Mucosa of stomach (tissue), 1 donor: Measurements from ENCODE around the gene CENPVL3.
"Not testable (repeated sequence)": the region's sequence is repeated elsewhere in the genome, so short reads cannot be mapped to it uniquely, and the experiment has no call there.

Experiments used
- H3K27me3 ChIP-seq: one replicate; pipeline ENCODE4 v1.7.0; 2013; ENCODE audit warnings: mild to moderate bottlenecking, low read length; ENCODE audit not compliant: control insufficient read depth, insufficient read depth
- H3K36me3 ChIP-seq: one replicate; pipeline ENCODE4 v1.7.0; 2013; ENCODE audit warnings: low read length; ENCODE audit not compliant: control insufficient read depth, insufficient read depth
- H3K4me1 ChIP-seq: one replicate; pipeline ENCODE4 v1.7.0; 2013; ENCODE audit warnings: mild to moderate bottlenecking, low read length; ENCODE audit not compliant: control insufficient read depth, insufficient read depth
- H3K4me3 ChIP-seq: one replicate; pipeline ENCODE4 v1.7.0; 2013; ENCODE audit warnings: low read length
- H3K9ac ChIP-seq: one replicate; pipeline ENCODE4 v1.7.0; 2013; ENCODE audit warnings: mild to moderate bottlenecking, low read length, moderate library complexity
- H3K9me3 ChIP-seq: one replicate; pipeline ENCODE4 v1.7.0; 2013; ENCODE audit warnings: mild to moderate bottlenecking, low read length, moderate library complexity; ENCODE audit not compliant: control insufficient read depth
- donor health status: Pancreatic carcinoma.

The CENPVL3 gene

DNA sequence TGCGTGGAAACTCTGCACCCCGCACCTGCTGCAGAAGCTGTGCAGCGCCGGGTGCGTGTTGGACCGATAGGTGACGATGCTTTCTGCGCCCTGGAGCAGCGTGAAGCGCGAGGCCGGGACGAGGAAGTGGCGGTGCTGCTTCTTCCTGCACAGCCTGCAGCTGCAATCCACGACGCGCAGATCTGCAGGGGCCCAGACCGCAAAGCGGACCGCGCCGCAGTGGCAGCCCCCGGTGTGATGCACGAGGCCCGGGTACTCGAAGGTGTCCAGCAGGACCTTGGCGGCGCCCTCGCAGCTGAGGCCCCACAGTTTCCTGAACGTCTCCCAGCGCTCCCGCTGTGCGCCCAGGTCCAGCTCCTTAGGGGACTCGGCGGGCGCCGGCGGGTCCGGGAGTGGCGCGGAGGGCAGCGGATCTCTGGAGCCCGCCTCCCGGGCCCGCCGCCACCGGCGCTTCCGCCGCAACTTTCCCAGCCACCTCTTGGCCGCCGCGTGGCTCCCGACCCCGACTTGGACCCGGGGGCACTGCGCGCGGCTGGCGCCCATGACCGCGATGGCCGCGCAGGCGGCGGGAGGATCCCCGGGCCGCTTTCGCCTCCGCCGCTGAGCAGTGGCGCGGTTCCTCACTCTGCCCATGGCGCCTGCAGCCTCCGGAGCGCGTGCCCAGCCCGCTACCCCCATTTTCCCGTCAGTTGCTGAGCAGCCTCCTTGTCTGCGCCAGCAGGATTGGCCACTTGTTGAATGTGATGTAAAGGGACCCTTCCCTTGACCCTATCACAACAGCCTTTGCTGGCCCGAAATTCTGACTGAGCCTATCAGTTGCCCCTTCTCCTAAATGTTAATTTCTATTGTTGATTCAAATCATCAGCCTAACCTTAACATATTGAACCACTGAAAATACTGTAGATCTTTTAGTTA lies at the start of gene CENPVL3:
CENPVL3 (minus strand) TSS at position 672 of the 915 bp plus-strand sequence; CDS start at position 633, 39 bp downstream.
- not testable (repeated sequence) for H3K9me3 ChIP-seq, H3K27me3 ChIP-seq, H3K9ac ChIP-seq, H3K4me3 ChIP-seq, H3K4me1 ChIP-seq, H3K36me3 ChIP-seq

DNA sequence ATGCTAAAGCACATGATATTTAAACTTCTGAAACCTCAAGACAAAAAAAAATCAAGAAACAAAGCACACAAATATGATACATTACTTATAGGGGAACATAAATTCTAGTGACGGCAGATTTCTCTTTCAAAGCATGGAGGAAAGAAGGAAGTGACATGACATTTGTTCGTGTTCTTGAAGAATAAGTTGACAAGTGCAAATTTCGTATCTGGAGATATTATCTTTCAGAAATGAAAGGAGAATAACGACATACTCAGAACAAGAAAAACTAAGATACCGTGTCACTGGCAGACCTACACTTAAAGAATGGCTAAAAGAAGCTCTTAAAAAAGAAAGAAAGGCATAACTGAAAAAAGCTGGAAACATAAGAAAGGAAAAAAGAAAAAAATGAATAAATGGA lies 47.3 kb upstream of the CENPVL3 start:
- no peaks in the 10 kb centered on the region for H3K4me1 ChIP-seq
- no peak overlapping the region for H3K4me3 ChIP-seq
- H3K9ac ChIP-seq: no peak overlapping the region
- no peaks in the 10 kb centered on the region for H3K9me3 ChIP-seq
- no peaks in the 10 kb centered on the region for H3K27me3 ChIP-seq
- H3K36me3 ChIP-seq: no peaks in the 10 kb centered on the region

DNA sequence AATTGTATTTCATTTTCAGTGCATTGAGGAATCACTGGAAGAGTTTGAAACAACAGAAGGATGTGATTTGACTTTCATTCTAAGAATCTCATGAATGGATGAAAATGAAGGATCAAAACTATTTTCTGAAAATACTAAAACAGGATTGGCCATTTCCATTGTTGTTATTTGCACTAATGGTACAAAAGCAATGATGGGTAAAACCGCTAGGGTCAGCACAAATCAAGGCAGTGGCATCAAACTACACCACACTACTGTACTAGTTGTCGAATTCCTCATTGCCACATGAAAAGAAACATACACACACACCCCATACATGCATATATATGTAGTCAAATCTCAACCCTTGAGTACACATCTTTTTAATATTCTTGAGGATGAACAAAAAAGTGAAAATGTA lies 24.7 kb upstream of the CENPVL3 start:
- Histone ChIP-seq H3K4me1 (no peaks in the 10 kb centered on the region), H3K9ac (no peak overlapping the region), H3K9me3 (no peaks in the 10 kb centered on the region), H3K36me3 (no peaks in the 10 kb centered on the region), H3K27me3 (no peaks in the 10 kb centered on the region), H3K4me3 (no peak overlapping the region)

DNA sequence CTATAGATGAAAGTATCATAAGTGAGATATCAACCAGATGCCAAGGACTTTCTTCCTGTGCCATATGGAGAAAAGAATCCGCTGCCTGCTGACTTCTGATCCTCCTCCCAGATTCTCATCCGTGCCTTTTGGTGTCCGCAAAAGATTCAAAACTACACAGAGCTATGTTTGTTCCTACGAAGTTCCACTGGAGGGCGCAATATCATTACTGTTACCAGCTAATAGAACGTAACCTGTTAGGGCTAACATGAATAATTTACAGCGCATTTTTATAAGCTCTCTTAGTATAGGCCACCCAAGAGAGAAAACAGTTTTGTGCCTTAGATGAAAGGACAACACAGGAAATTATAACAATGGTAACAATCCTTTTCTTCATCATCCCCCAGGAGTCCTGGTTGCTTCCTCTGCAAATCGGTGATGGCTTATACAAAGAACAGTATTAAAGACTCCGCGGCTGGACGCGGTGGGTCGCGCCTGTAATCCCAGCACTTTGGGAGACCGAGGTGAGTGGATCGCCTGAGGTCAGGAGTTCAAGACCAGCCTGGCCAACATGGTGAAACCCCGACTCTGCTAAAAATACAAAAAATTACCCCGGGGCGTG lies 22.8 kb upstream of the CENPVL3 start:
- Histone ChIP-seq H3K36me3 (no peaks in the 10 kb centered on the region), H3K4me3 (no peak overlapping the region), H3K27me3 (no peaks in the 10 kb centered on the region), H3K9me3 (no peaks in the 10 kb centered on the region), H3K9ac (no peak overlapping the region), H3K4me1 (no peaks in the 10 kb centered on the region)

DNA sequence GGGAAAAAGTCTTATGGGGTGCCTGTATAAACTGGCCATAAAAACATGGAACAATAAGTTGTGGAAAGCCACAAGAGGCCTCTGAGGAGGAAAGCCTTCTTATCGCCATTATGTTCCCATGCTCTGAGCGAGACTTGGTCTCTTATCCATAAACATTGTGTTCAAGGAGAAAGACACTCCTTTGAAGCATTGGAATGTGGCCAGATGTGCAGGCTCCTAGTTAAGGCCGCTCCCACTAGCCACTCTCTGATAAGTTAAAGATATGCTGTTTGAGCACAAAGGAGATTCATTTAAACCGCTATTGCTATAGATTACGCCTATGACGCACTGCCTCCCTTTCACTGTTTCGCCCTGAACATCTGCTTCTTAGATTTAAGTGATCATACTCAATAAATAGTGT lies 17.8 kb upstream of the CENPVL3 start:
- H3K27me3 ChIP-seq, H3K9me3 ChIP-seq, H3K36me3 ChIP-seq, H3K4me3 ChIP-seq, H3K4me1 ChIP-seq, H3K9ac ChIP-seq: not testable (repeated sequence)

DNA sequence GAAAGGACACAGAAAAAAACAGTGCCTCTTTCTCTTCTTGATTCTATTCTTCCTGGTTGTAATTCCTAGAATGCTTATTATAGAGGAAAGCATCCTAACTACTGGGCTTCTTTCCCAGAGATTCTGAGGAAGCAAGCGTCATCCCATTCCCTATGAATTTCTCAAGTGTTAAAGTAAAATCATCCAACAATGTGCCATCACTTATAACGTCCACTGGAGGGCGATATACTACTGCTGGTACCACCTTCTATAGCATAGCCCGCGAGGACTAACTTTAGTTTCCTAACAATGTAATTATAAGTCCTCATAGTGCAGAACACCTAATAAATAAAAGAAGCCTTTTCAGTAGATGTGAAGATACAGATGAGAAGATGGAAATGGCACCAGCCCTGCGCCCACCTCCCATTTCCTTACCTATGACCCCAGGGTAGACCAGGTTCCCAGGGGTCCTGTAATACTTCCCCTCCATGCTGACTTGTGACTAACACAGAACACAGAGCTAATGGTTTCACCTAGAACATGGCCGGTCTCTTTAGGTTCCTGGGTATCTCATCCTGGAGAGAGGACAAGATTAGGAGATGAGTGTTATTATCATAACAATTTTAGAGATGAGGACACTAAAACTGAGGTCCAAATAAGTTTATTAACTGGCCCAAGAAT lies 4.2 kb downstream of the CENPVL3 start:
- Histone ChIP-seq H3K4me3 (no peak overlapping the region), H3K9me3 (no peaks in the 10 kb centered on the region), H3K4me1 (peaks cover 4% of the 10 kb centered on the region), H3K27me3 (peaks cover 5% of the 10 kb centered on the region), H3K36me3 (no peaks in the 10 kb centered on the region), H3K9ac (no peak overlapping the region)

DNA sequence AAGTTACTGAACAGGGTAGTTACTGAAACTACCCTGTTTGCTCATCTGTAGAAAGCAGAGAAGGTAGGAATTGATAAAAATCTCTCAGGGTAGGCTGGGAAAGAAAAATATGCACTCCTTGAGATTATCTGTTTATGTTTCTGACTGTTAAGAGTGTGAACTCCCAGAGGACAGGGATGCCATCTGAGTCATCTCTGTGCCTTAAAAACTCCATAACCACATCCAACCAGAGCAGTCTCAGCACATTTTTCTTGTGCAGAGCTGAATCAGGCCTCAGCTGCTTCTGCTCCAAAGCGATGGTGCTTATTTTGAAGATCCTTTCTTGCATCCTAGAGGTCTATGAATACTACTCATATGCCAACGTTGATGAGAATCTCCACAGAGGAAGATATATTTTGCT lies 9.9 kb downstream of the CENPVL3 start:
- peaks cover 4% of the 10 kb centered on the region for H3K4me1 ChIP-seq
- no peaks in the 10 kb centered on the region for H3K9me3 ChIP-seq
- H3K9ac ChIP-seq: no peak overlapping the region
- no peak overlapping the region for H3K4me3 ChIP-seq
- H3K27me3 ChIP-seq: no peaks in the 10 kb centered on the region
- no peaks in the 10 kb centered on the region for H3K36me3 ChIP-seq

DNA sequence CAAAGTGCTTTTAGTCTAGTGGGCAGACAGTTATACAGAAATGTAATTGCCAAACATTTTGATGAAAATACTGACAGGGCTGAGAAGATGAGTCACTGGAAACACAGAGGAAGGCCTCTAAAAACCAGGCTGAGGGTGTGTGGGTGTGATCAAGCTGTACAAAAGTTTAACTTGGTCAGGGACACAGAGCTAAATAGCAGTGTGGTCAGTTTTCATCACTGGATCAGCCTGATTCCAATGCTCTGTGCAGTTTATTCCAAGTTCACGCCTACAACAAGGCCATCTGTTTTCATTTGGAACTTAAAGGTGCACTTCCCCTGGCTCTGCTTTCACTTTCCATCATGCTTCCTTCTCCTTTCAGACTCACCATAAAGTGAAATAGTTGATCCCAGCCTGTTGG lies 10.6 kb downstream of the CENPVL3 start:
- H3K9ac ChIP-seq: no peak overlapping the region
- H3K36me3 ChIP-seq: no peaks in the 10 kb centered on the region
- H3K27me3 ChIP-seq: no peaks in the 10 kb centered on the region
- H3K9me3 ChIP-seq: no peaks in the 10 kb centered on the region
- H3K4me3 ChIP-seq: no peak overlapping the region
- H3K4me1 ChIP-seq: peaks cover 4% of the 10 kb centered on the region

DNA sequence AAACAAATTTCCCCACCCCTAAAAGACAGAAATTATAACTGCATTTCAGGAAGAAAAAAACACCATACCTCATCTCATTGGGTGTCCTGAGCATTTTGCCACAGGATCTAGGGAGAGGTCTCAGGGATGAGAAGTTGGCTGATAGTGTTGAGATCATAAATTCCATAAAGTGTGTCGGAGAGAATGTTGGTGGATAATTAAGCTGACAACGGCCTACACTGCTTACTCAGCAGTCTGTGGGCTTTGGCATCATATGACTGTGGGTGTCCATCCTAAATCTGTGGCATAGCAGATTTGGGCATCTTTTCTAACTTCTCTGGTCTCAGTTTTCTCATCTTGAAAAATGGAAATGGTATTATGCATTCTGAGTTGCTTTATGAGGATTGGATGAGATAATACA lies 12.3 kb downstream of the CENPVL3 start:
- Histone ChIP-seq H3K9ac (no peak overlapping the region), H3K4me3 (no peak overlapping the region), H3K36me3 (no peaks in the 10 kb centered on the region), H3K4me1 (peaks cover 4% of the 10 kb centered on the region), H3K9me3 (no peaks in the 10 kb centered on the region), H3K27me3 (no peaks in the 10 kb centered on the region)

DNA sequence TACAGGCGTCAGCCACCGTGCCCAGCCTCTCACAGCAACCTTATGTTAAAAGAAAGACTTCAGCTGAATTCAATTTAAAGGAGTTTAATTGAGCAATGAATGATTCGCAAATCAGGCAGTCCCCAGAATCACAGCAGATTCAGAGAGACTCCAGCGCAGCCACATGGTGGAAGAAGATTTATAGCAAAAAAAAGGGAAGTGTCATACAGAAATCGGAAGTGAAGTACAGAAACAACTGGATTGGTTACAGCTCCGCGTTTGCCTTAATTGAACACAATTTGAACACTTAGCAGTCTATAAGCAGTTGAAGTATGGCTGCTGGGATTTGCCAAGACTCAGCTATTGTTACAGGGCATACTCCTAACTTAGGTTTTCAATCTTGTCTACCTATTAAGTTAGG lies 19.8 kb downstream of the CENPVL3 start:
- Histone ChIP-seq H3K27me3 (no peaks in the 10 kb centered on the region), H3K4me3 (no peak overlapping the region), H3K36me3 (no peaks in the 10 kb centered on the region), H3K4me1 (no peaks in the 10 kb centered on the region), H3K9me3 (no peaks in the 10 kb centered on the region), H3K9ac (no peak overlapping the region)

DNA sequence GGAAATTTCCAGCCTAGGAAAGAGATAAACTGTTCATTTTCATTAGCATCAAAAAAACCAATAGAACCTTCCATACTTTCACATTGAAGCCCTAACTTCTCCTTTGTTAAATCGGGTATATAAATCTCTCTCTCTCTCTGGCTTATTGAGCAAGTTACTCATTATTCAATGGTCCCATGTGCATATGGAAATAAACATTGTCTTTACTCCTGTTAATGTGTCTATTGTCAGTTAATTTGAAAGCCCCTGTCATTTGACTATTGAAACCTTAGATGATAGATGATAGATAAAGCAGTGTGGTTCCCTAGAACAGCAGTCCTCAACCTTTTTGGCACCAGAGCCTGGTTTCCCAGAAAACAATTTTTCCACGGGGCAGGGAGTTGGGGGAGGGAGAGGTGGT lies 46.8 kb downstream of the CENPVL3 start:
- H3K4me3 ChIP-seq: no peak overlapping the region
- H3K9ac ChIP-seq: no peak overlapping the region
- H3K27me3 ChIP-seq: no peaks in the 10 kb centered on the region
- H3K36me3 ChIP-seq: no peaks in the 10 kb centered on the region
- no peaks in the 10 kb centered on the region for H3K4me1 ChIP-seq
- H3K9me3 ChIP-seq: no peaks in the 10 kb centered on the region

DNA sequence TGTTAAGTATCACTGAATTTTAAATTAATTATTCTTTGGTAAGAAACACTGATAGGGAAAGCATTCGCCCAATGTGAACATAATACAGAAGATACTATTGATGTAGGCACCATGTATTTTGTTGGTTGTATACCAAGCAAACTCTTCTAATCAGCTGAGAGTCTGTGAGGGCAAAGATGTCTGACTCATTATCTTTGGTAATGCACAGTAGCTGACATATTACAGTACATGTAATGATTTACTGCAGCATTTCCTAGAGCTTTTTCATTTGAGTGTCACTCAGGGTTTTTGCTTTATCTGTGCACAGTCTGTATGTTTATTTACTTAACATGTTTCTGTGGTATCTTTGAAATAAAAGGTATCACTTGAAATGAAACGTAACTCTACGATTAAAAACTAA lies 49.2 kb downstream of the CENPVL3 start:
- H3K27me3 ChIP-seq: no peaks in the 10 kb centered on the region
- no peaks in the 10 kb centered on the region for H3K9me3 ChIP-seq
- no peaks in the 10 kb centered on the region for H3K4me1 ChIP-seq
- H3K9ac ChIP-seq: no peak overlapping the region
- no peak overlapping the region for H3K4me3 ChIP-seq
- H3K36me3 ChIP-seq: no peaks in the 10 kb centered on the region
